Panc1 (cell line): ENCODE results near the gene MAPT.

ENCODE experiments used
- POLR2AphosphoS5 ChIP-seq: IDR thresholded peaks from 2 replicates; pipeline ENCODE4 v1.6.1; 2012; ENCODE audit warnings: mild to moderate bottlenecking, low read depth, low read length, moderate library complexity
- SIN3A ChIP-seq: IDR thresholded peaks from 2 replicates; pipeline ENCODE4 v1.6.1; 2012; ENCODE audit warnings: low read depth, mild to moderate bottlenecking, low read length, moderate library complexity, borderline replicate concordance; ENCODE audit not compliant: insufficient read depth
- TF ChIP-seq, protein P1 (sequence below): fragments of 450-650 bp; IDR thresholded peaks from 2 replicates; pipeline ENCODE4 v1.5.1; 2017; ENCODE audit warnings: mild to moderate bottlenecking

DNA sequence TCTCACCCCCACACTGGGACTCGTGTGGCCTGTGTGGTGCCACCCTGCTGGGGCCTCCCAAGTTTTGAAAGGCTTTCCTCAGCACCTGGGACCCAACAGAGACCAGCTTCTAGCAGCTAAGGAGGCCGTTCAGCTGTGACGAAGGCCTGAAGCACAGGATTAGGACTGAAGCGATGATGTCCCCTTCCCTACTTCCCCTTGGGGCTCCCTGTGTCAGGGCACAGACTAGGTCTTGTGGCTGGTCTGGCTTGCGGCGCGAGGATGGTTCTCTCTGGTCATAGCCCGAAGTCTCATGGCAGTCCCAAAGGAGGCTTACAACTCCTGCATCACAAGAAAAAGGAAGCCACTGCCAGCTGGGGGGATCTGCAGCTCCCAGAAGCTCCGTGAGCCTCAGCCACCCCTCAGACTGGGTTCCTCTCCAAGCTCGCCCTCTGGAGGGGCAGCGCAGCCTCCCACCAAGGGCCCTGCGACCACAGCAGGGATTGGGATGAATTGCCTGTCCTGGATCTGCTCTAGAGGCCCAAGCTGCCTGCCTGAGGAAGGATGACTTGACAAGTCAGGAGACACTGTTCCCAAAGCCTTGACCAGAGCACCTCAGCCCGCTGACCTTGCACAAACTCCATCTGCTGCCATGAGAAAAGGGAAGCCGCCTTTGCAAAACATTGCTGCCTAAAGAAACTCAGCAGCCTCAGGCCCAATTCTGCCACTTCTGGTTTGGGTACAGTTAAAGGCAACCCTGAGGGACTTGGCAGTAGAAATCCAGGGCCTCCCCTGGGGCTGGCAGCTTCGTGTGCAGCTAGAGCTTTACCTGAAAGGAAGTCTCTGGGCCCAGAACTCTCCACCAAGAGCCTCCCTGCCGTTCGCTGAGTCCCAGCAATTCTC, 132.1 kb downstream of the MAPT start:
- TF ChIP-seq, protein P1, sequence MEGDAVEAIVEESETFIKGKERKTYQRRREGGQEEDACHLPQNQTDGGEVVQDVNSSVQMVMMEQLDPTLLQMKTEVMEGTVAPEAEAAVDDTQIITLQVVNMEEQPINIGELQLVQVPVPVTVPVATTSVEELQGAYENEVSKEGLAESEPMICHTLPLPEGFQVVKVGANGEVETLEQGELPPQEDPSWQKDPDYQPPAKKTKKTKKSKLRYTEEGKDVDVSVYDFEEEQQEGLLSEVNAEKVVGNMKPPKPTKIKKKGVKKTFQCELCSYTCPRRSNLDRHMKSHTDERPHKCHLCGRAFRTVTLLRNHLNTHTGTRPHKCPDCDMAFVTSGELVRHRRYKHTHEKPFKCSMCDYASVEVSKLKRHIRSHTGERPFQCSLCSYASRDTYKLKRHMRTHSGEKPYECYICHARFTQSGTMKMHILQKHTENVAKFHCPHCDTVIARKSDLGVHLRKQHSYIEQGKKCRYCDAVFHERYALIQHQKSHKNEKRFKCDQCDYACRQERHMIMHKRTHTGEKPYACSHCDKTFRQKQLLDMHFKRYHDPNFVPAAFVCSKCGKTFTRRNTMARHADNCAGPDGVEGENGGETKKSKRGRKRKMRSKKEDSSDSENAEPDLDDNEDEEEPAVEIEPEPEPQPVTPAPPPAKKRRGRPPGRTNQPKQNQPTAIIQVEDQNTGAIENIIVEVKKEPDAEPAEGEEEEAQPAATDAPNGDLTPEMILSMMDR = no peak
- TF ChIP-seq POLR2AphosphoS5 (no peak), SIN3A (no peak)
